Gastroesophageal sphincter (tissue), 3 donors: ENCODE measurements around the gene SLC25A34.

Experiments
- CTCF ChIP-seq, 4 experiments: fragments of 200-600 bp in 2 of 4; fragments of 450-650 bp in 2 of 4; sonication (generic) in 1 of 4; IDR thresholded peaks; one replicate each; pipeline ENCODE4 v1.5.1; 2017 to 2019; ENCODE audit warnings: antibody characterized with exemption in 4 of 4, mild to moderate bottlenecking in 2 of 4, moderate library complexity in 2 of 4
- EP300 ChIP-seq: sonication (generic); formaldehyde crosslinking; IDR thresholded peaks from one replicate; pipeline ENCODE4 v1.6.1; 2017; ENCODE audit warnings: antibody characterized with exemption, mild to moderate bottlenecking

GRCh38 chr1:15709226-15709625 lies 26.8 kb upstream of the SLC25A34 start:
- TF ChIP-seq CTCF (IDR thresholded peaks at IDR 0.05) (no peak), EP300 (no peak)
